Activated CD4-positive, alpha-beta memory T cell treated with anti-CD3 and anti-CD28 coated beads for 36 hours (primary cell): ENCODE results near the gene IGIP. TPM values are rescaled to one million over a fixed set of nuclear protein-coding genes. Genes with fewer than 3 reads are reported as not detected.

Source experiments
- CTCF ChIA-PET: fragments of 350-600 bp; sonication (Branson Sonifier 250); formaldehyde crosslinking; loops from one replicate; lab custom pipeline; 2021; ENCODE audit warnings: antibody characterized with exemption, inconsistent platforms; lab: Charles Lee
- POLR2A ChIA-PET: fragments of 350-600 bp; sonication (Branson Sonifier 250); formaldehyde crosslinking; loops from one replicate; lab custom pipeline; 2021; ENCODE audit warnings: antibody characterized with exemption; lab: Charles Lee
- DNase-seq: peaks from one replicate; pipeline ENCODE4 v3.0.0-alpha.2; 2020
- H3K27ac Mint-ChIP-seq: one replicate; pipeline ENCODE4 v1.8.0; 2021; ENCODE audit warnings: mixed read lengths
- H3K27me3 Mint-ChIP-seq: one replicate; pipeline ENCODE4 v1.8.0; 2021; ENCODE audit warnings: mixed read lengths
- H3K36me3 Mint-ChIP-seq: one replicate; pipeline ENCODE4 v1.8.0; 2021; ENCODE audit warnings: mixed read lengths
- H3K4me1 Mint-ChIP-seq: one replicate; pipeline ENCODE4 v1.8.0; 2021; ENCODE audit warnings: low read depth, mixed read lengths
- H3K4me3 Mint-ChIP-seq: one replicate; pipeline ENCODE4 v1.8.0; 2021; ENCODE audit warnings: mild to moderate bottlenecking, mixed read lengths
- H3K9me3 Mint-ChIP-seq: one replicate; pipeline ENCODE4 v1.8.0; 2021; ENCODE audit warnings: mixed read lengths
- intact Hi-C: fragments of 100-400 bp; cut with micrococcal nuclease; formaldehyde crosslinking; loops from one replicate; pipeline ENCODE4 v1.15.1; 2023
- total RNA-seq, 2 experiments: library from RNA; stranded (reverse); gene quantifications; one replicate each; pipeline ENCODE4 v1.2.3, GENCODE V29; 2021

The IGIP gene
- total RNA-seq, 2 experiments from 2014 or later, result 2.2 to 2.3 TPM

DNA sequence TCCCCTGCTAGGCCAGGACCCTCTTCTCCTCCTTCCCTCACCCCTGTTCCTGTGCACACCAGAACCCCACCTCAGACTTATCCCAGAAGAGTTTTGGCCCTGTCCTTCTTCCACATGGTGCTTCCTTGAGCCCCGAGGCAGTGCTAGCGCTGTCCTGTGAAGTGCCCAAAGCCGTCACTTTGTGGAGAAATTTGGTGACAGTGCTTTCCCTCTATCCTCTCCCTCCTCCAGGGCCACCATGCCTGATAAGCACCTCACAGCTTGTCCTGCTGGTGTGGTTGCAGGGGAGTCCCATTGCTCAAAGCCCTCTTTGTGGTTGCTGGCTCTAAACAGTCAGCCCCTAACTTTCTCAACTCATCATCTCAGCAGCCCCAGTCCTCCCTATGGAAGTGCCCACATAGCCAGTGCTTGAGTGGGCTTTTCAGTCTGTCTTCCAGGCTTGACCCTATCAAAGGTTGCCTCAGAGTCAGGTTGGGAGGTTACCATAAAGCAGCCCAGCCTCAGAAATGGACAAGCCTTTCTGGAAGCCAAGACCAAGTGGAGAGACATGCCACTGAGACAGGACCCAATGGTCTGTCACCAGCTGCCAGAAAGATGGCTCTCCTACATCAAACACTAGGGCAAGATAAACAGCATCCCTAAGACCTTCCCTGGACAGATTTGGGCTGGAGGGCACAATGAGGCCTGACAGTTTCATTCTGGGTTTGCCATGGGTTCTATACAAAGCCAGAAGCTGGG is 18.0 kb downstream of the IGIP start:
- H3K27ac Mint-ChIP-seq, result no peak overlapping the region
- POLR2A ChIA-PET, result interaction anchor here (1.5 kb wide), 1 partner anchor 12 kb away, joined by 3 read pairs; no protein-coding TSS in a partner anchor
- no peak overlapping the region for H3K4me3 Mint-ChIP-seq
- intact Hi-C loops, result loop anchor here (1.0 kb wide), 4 partner anchors 14 to 70 kb away; no protein-coding TSS in a partner anchor
- CTCF ChIA-PET, result interaction anchor here (0.7 to 6.8 kb wide), 26 partner anchors 9 to 462 kb away, joined by 3 to 126 read pairs (median 6); partner anchors contain the start of gene PURA
- H3K27me3 Mint-ChIP-seq, result peaks cover 10% of the 10 kb centered on the region
- no peak for DNase-seq
- H3K4me1 Mint-ChIP-seq, result peaks cover 26% of the 10 kb centered on the region
- H3K36me3 Mint-ChIP-seq, result no peaks in the 10 kb centered on the region
- no peaks in the 10 kb centered on the region for H3K9me3 Mint-ChIP-seq

DNA sequence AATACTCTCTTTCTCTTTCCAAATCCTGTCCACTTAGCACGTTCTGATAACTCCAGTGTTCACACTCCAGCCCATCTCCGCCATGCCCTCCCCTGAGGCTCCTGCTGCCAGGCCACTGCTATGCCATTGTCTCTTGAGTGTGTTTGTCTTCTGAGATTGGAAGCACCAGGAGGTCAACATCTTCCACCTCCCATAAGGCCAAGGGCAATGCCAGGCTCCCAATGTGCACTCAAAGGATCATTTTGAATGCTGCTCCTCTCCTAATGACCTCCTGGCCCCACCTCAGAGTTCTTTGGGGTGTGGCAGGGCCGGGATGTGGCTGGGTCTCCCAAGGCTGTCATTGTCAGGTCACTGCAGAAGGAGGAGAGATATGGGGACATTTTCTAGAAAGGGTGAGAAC is 19.5 kb downstream of the IGIP start:
- Mint-ChIP-seq H3K27me3 (peaks cover 10% of the 10 kb centered on the region), H3K9me3 (no peaks in the 10 kb centered on the region), H3K36me3 (no peaks in the 10 kb centered on the region), H3K4me3 (peak overlapping the region; percentile 24), H3K27ac (no peak overlapping the region), H3K4me1 (peaks cover 26% of the 10 kb centered on the region)
- ChIA-PET POLR2A (interaction anchor here (0.5 to 1.3 kb wide), 2 partner anchors 30 to 37 kb away, joined by 4 to 5 read pairs; no protein-coding TSS in a partner anchor), CTCF (interaction anchor here (0.6 to 6.8 kb wide), 24 partner anchors 9 to 435 kb away, joined by 3 to 126 read pairs (median 5); partner anchors contain the start of gene PURA)
- intact Hi-C loops, result no loop called here
- no peak for DNase-seq

DNA sequence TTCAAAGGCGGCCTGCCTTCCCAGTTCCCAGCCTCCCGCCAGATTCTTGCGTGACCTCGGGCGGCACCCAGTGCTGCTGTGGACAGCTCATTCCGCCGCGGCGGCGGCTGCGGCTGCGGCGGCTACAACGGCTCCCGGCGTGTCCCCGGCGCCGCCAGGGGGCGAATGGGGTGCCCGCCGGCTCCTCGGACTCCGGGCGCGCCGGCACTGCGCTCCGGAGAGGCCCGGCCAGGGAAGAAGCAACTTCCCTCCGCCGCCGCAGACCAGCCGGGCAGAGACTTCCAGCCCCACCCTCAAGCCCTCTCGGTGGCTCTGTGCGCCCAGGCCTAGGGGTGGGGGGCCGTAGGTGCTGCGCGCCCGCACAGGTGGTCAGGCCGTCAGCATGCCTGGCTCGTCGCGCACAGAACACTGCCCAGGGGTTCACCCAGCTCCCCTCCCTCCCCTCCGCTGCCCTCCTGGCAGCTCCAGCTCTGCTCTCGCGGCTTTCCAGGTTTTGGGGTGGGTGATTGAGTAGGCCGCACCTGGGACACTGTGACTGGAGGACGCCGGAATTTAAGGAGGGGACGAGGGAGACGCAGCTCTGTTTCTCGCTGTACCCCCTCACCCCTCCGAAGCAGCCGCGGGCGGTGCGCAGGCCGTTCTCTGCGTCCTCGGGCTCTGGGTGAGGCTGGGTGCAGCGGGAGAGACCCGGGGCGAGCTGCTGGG is 20.2 kb downstream of the IGIP start:
- POLR2A ChIA-PET, result interaction anchor here (0.5 to 1.3 kb wide), 4 partner anchors 14 to 98 kb away, joined by 3 to 6 read pairs (median 4); no protein-coding TSS in a partner anchor
- Mint-ChIP-seq H3K4me3 (peak overlapping the region; percentile 24), H3K36me3 (no peaks in the 10 kb centered on the region), H3K4me1 (peaks cover 26% of the 10 kb centered on the region), H3K27ac (no peak overlapping the region), H3K27me3 (peaks cover 10% of the 10 kb centered on the region), H3K9me3 (no peaks in the 10 kb centered on the region)
- intact Hi-C loops, result no loop called here
- CTCF ChIA-PET, result interaction anchor here (0.6 to 6.8 kb wide), 27 partner anchors 8 to 435 kb away, joined by 3 to 126 read pairs (median 5); partner anchors contain the start of genes HBEGF and PURA
- DNase-seq, result peak; percentile 74

DNA sequence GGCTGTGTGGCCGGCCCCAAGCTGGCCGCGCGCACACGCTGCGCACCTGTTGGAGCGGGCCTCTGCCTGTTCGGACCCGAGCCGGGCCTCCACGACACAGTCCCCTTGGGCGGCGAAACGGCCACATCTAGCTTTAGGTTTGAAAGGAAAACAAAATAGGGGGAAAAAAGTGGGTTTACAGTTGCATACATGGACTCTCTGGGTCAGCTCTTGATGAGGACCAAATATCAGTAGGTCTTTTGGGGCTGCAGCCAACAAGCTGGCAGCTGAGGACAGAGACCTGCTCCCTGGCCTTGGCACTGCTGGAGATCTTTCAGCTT is 20.7 kb downstream of the IGIP start:
- no peaks in the 10 kb centered on the region for H3K9me3 Mint-ChIP-seq
- ChIA-PET POLR2A (interaction anchor here (1.0 to 1.3 kb wide), 2 partner anchors 15 to 38 kb away, joined by 3 to 4 read pairs; no protein-coding TSS in a partner anchor), CTCF (interaction anchor here (0.7 to 6.8 kb wide), 15 partner anchors 8 to 205 kb away, joined by 3 to 126 read pairs (median 7); partner anchors contain the start of genes HBEGF and PURA)
- no peak overlapping the region for H3K27ac Mint-ChIP-seq
- no peaks in the 10 kb centered on the region for H3K36me3 Mint-ChIP-seq
- peaks cover 26% of the 10 kb centered on the region for H3K4me1 Mint-ChIP-seq
- no peak overlapping the region for H3K4me3 Mint-ChIP-seq
- H3K27me3 Mint-ChIP-seq, result peaks cover 10% of the 10 kb centered on the region
- intact Hi-C loops, result no loop called here
- DNase-seq, result no peak

DNA sequence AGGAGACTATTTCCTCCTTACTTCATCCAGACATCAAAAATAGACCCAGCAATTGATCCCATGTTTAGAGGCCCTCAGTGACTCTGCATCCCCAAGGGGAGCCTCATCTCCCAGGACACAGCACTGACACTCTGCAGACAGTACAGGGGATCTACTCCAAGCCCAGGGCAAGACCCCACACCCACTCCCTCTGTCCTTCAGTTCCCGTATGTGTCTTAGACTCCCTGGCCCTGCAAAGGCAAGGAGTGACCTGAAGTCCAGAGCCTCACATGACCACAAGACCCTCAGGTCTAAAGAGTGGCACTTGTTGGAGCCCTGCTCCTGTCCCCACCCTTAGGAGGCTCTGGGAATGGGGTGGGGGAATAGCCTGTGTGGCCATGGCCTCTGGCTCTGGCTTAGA is 21.7 kb downstream of the IGIP start:
- POLR2A ChIA-PET, result no interaction called here

DNA sequence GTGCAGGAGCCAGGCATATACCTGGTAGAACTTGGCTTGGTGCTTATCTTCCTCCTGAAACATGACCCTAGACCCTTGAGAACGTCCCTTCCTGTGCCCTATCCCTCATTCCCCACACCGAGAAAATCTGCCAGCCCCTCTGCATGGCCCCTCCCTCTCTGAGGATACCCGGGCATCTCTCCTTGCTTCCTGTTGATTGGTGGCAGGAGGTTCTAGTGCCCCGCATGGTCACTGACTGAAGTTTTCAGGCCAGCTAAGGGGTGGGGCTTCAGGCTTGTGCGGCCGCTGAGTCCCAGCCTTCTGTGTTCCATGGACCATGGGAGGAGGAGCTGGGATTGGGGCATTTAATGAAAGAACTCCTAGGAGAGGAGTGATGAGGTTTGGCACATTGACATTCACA is 22.8 kb downstream of the IGIP start:
- Mint-ChIP-seq H3K27me3 (peaks cover 10% of the 10 kb centered on the region), H3K27ac (no peak overlapping the region), H3K4me3 (no peak overlapping the region), H3K4me1 (peaks cover 26% of the 10 kb centered on the region), H3K36me3 (no peaks in the 10 kb centered on the region), H3K9me3 (no peaks in the 10 kb centered on the region)
- intact Hi-C loops, result no loop called here
- ChIA-PET CTCF (interaction anchor here (1.2 kb wide), 1 partner anchor 76 kb away, joined by 4 read pairs; no protein-coding TSS in a partner anchor), POLR2A (no interaction called here)
- DNase-seq, result no peak

More for the DNA sequence above, 21.7 kb downstream of the IGIP start:
- CTCF ChIA-PET, result interaction anchor here (1.2 to 6.8 kb wide), 3 partner anchors 26 to 75 kb away, joined by 4 to 112 read pairs (median 49); partner anchors contain the start of gene PURA
- Mint-ChIP-seq H3K4me1 (peaks cover 26% of the 10 kb centered on the region), H3K27me3 (peaks cover 10% of the 10 kb centered on the region), H3K27ac (no peak overlapping the region), H3K9me3 (no peaks in the 10 kb centered on the region), H3K4me3 (no peak overlapping the region), H3K36me3 (no peaks in the 10 kb centered on the region)
- intact Hi-C loops, result no loop called here
- no peak for DNase-seq

DNA sequence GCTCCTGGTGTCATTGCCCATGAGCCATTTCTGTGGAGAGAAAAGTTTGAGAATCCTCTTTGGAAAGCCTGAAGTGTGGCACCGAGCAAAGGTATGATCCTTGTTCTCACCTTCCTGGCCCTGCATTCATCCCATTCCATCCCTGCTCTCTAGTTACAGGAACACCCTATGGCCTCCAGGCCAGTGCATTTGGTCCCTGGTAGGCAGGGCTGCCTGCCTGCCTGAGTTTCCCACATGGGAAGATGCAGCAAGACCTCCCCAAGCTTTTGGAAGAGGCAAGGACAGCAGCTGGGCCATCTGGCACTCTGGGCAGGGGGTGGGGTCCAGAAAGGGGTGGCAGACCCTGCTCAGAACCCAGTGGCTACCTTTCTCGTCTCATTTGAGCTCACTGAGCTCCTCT is 24.5 kb downstream of the IGIP start:
- ChIA-PET CTCF (interaction anchor here (0.6 to 1.0 kb wide), 2 partner anchors 78 to 344 kb away, joined by 3 read pairs; no protein-coding TSS in a partner anchor), POLR2A (no interaction called here)
- Mint-ChIP-seq H3K36me3 (no peaks in the 10 kb centered on the region), H3K27ac (no peak overlapping the region), H3K27me3 (peaks cover 5% of the 10 kb centered on the region), H3K9me3 (no peaks in the 10 kb centered on the region), H3K4me1 (peaks cover 13% of the 10 kb centered on the region), H3K4me3 (no peak overlapping the region)
- intact Hi-C loops, result loop anchor here (10.0 kb wide), 1 partner anchor 305 kb away; no protein-coding TSS in a partner anchor
- DNase-seq, result no peak

DNA sequence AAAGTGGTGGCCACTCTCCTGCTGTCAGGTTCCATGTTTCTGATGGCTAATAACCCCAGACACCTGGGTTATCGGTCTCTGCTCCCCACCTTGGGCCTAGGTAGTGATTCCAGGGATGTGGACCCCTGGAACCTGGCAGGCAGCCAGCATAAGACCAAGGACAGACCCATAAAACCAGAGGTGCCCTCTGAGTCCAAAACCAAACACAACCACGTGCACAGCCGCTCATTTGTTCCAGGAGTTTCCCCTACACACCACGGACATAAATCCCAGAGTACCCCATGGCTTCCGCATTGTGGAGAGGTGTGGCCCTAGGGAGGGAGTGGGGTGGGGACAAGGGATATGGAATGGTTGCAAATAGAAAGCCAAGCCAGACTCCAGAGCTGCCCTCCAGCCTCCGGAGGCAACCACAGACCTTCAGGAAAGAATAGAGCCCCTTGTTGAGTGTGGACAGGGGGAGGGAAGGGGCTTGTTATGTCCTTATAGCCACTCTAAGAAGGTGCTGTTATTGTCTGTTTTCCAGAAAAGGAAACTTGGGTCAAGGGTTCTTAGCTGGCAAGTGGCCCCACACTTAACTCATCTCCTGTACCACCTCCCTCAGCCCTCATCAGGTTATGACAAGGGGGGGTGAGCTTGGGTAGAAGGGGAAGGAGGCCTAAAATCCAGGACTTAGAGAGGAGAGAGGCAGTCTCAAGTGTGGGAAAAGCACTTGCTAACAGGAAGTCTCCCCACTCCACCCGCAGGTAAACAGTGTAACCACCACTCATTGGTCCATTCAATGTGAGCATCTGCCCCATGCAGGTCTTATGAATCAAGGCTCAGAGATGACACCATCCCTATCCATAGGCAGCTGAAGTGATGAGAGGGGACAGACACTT is 25.6 kb downstream of the IGIP start:
- Mint-ChIP-seq H3K27me3 (peaks cover 2% of the 10 kb centered on the region), H3K36me3 (no peaks in the 10 kb centered on the region), H3K27ac (no peak overlapping the region), H3K9me3 (no peaks in the 10 kb centered on the region), H3K4me3 (no peak overlapping the region), H3K4me1 (peaks cover 4% of the 10 kb centered on the region)
- CTCF ChIA-PET, result interaction anchor here (0.6 to 7.2 kb wide), 3 partner anchors 7 to 222 kb away, joined by 3 to 74 read pairs (median 3); no protein-coding TSS in a partner anchor
- POLR2A ChIA-PET, result no interaction called here
- intact Hi-C loops, result loop anchor here (10.0 kb wide), 1 partner anchor 307 kb away; no protein-coding TSS in a partner anchor
- no peak for DNase-seq

DNA sequence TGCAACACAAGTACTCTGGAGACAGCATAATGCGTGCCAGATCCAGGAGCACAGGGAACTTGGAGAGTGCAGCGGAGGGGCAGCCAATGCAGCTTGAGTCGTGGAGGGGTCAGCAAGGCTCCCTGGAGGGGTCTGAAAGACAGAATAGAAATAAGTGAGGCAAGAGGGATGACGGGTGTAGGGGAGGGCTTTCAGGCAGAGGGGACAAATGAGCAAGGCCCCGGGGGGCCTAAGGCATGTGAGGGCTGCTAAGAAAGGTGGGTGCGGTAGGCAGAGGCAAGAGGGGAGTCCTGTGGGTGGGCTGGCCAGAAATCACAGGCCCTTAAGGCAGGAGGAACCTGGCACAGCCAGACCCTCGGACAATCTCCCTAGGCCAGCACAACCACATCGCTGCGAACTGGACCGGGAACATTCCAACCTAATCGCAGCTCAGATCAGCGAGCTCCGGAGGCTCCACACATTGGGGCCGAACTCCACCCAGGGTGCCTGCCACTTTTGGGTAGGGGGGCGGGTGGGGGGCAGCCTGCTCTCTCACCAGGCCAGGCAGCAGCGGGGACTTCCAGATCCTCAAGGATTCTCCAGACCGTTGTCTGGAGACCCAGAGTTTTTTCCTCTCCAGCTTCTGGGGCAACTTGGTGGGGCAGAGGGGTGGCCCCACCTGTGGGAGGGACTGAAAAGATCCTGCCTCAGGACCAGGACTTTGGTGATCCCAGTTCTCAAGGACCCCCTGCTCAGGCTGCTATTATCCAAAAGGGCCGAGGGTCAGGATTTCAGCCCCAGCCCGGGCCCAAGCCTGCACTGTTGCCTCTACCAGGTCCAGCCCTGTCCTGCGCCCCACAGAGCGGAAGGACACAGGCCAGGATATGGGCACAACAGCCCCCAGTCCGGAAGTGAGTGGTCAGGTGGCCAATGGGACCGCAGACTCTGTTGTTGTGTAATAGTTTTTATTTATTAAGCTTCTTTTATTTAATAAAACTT is 26.6 kb downstream of the IGIP start:
- Mint-ChIP-seq H3K4me1 (peaks cover 8% of the 10 kb centered on the region), H3K27ac (no peak overlapping the region), H3K36me3 (no peaks in the 10 kb centered on the region), H3K27me3 (no peaks in the 10 kb centered on the region), H3K4me3 (no peak overlapping the region), H3K9me3 (no peaks in the 10 kb centered on the region)
- intact Hi-C loops, result loop anchor here (10.0 kb wide), 1 partner anchor 308 kb away; no protein-coding TSS in a partner anchor
- ChIA-PET POLR2A (no interaction called here), CTCF (interaction anchor here (1.1 to 8.3 kb wide), 3 partner anchors 8 to 80 kb away, joined by 3 to 99 read pairs (median 74); no protein-coding TSS in a partner anchor)
- no peak for DNase-seq

DNA sequence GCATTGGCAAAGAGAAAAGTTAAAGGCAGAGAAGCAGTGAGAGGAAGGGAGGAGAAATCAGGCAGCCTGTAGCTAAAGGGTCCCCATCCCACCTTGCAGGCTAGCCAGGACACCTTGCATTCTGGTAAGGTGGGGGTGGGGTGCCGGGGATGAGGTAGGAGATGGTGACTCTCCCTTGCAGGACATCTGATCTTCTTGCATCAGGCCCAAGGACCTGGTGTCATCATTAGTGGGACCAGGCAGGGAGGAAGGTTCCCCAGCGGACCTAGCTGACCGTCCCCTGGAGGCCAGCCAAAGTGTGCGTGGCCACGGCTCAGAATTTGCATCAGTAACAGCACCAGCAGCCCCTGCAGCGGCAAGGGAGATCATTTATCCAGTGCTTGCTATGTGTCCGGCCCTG is 27.5 kb downstream of the IGIP start:
- Mint-ChIP-seq H3K4me1 (peaks cover 10% of the 10 kb centered on the region), H3K27me3 (no peaks in the 10 kb centered on the region), H3K27ac (no peak overlapping the region), H3K36me3 (no peaks in the 10 kb centered on the region), H3K9me3 (no peaks in the 10 kb centered on the region), H3K4me3 (no peak overlapping the region)
- ChIA-PET CTCF (interaction anchor here (0.6 to 8.3 kb wide), 4 partner anchors 9 to 185 kb away, joined by 3 to 99 read pairs (median 45); no protein-coding TSS in a partner anchor), POLR2A (no interaction called here)
- DNase-seq, result no peak
- intact Hi-C loops, result loop anchor here (10.0 kb wide), 1 partner anchor 308 kb away; no protein-coding TSS in a partner anchor
